ENCODE measurements around the gene ITGA11. TPM values are rescaled to one million over a fixed set of nuclear protein-coding genes. Genes with fewer than 3 reads are reported as not detected.

Gene ITGA11
- total RNA-seq, 3 donors from 2014 or later (not counting 1 experiment from before 2014, with no cell fraction given) = not detected

- Histone ChIP-seq H3K4me1 (ENCODE audit: control insufficient read depth, insufficient read depth, low read length) (no peaks in the 10 kb centered on the region), H3K27ac (ENCODE audit: low read length) (no peak overlapping the region), H3K9me3 (ENCODE audit: control insufficient read depth, insufficient read depth, low read length) (no peaks in the 10 kb centered on the region), H3K27me3 (ENCODE audit: control insufficient read depth, insufficient read depth, low read length) (no peaks in the 10 kb centered on the region), H3K36me3 (ENCODE audit: control insufficient read depth, insufficient read depth, low read length) (no peaks in the 10 kb centered on the region), H3K4me3 (ENCODE audit: low read length) (no peak overlapping the region)
- Mint-ChIP-seq H3K36me3 (no peaks in the 10 kb centered on the region), H3K4me1 (no peaks in the 10 kb centered on the region), H3K27ac (no peak overlapping the region), H3K4me3 (no peak overlapping the region), H3K27me3 (ENCODE audit: low read depth in 2 of 2) (no peaks in the 10 kb centered on the region), H3K9me3 (no peaks in the 10 kb centered on the region)
- intact Hi-C loops (cut with micrococcal nuclease) = no loop called here
- 90% methylated on average over 2 of the region's 2 CpGs for WGBS (ENCODE audit: insufficient coverage)
- DNase-seq = no peak
- TF ChIP-seq, protein P1, sequence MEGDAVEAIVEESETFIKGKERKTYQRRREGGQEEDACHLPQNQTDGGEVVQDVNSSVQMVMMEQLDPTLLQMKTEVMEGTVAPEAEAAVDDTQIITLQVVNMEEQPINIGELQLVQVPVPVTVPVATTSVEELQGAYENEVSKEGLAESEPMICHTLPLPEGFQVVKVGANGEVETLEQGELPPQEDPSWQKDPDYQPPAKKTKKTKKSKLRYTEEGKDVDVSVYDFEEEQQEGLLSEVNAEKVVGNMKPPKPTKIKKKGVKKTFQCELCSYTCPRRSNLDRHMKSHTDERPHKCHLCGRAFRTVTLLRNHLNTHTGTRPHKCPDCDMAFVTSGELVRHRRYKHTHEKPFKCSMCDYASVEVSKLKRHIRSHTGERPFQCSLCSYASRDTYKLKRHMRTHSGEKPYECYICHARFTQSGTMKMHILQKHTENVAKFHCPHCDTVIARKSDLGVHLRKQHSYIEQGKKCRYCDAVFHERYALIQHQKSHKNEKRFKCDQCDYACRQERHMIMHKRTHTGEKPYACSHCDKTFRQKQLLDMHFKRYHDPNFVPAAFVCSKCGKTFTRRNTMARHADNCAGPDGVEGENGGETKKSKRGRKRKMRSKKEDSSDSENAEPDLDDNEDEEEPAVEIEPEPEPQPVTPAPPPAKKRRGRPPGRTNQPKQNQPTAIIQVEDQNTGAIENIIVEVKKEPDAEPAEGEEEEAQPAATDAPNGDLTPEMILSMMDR (IDR thresholded peaks at IDR 0.05) = no peak
- ATAC-seq = no peak
Measured at GRCh38 chr15:68411735-68412134, 20.2 kb downstream of the ITGA11 start.

- Mint-ChIP-seq H3K36me3 (no peaks in the 10 kb centered on the region), H3K4me3 (no peak overlapping the region), H3K4me1 (no peaks in the 10 kb centered on the region), H3K27ac (no peak overlapping the region), H3K9me3 (no peaks in the 10 kb centered on the region), H3K27me3 (ENCODE audit: low read depth in 2 of 2) (no peaks in the 10 kb centered on the region)
- intact Hi-C loops (cut with micrococcal nuclease) = no loop called here
- Histone ChIP-seq H3K9me3 (ENCODE audit: control insufficient read depth, insufficient read depth, low read length) (no peaks in the 10 kb centered on the region), H3K4me1 (ENCODE audit: control insufficient read depth, insufficient read depth, low read length) (no peaks in the 10 kb centered on the region), H3K27me3 (ENCODE audit: control insufficient read depth, insufficient read depth, low read length) (no peaks in the 10 kb centered on the region), H3K27ac (ENCODE audit: low read length) (no peak overlapping the region), H3K36me3 (ENCODE audit: control insufficient read depth, insufficient read depth, low read length) (no peaks in the 10 kb centered on the region), H3K4me3 (ENCODE audit: low read length) (no peak overlapping the region)
- TF ChIP-seq, protein P1 (IDR thresholded peaks at IDR 0.05) = no peak
- WGBS (ENCODE audit: insufficient coverage) = 97% methylated on average over 4 of the region's 4 CpGs
- ATAC-seq (no peak), DNase-seq (no peak)
Measured at GRCh38 chr15:68411343-68411675, 20.7 kb downstream of the ITGA11 start.

DNA sequence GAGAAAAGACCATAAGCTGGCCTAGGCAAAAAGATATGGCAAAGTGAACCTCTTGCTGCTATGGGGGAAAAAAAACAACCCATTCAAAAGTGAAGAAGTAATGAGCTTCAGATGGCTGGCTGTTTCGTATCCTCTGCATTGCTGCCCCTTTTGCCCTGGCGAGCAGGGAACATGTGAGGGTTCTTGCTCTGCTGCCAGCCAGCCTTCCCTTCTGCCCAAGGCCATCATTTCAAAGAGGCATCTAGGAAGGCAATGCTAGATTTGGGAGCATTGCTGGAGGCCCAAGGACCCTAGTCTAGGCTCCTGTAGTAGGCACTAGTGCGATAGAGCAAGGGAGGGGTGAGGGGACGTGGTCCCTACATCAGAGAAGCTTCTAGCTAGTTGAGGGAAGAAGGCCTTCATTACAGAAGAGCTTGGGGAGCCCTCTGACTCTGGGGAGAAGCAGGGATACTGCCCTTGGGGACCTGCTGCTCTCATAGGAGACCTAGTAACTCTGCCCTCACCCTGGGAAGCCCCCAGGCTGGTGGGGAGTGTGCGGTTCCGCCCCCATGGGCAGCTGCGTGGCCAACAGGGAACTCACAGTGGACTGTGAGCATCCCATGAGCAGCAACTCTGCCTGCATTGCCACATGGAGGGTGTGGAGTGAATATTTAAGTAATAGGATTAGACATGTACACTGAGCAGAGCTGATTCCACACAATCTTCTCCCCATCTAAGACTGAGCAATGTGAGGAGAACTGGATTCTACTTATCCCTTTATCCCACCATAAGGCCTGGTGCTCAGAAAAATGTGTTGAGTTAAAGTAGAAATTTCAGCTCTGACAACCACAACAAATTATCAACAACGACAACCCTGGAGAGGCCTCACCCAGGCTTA lies 21.3 kb downstream of the ITGA11 start:
- H3K27ac Mint-ChIP-seq = no peak overlapping the region
- H3K36me3 Mint-ChIP-seq = no peaks in the 10 kb centered on the region
- intact Hi-C loops (cut with micrococcal nuclease) = no loop called here
- ATAC-seq (no peak), DNase-seq (no peak)
- no peaks in the 10 kb centered on the region for H3K27me3 Mint-ChIP-seq (ENCODE audit: low read depth in 2 of 2)
- H3K4me1 Mint-ChIP-seq = no peaks in the 10 kb centered on the region
- H3K9me3 Mint-ChIP-seq = no peaks in the 10 kb centered on the region
- Histone ChIP-seq H3K9me3 (ENCODE audit: control insufficient read depth, insufficient read depth, low read length) (no peaks in the 10 kb centered on the region), H3K4me1 (ENCODE audit: control insufficient read depth, insufficient read depth, low read length) (no peaks in the 10 kb centered on the region), H3K4me3 (ENCODE audit: low read length) (no peak overlapping the region), H3K27ac (ENCODE audit: low read length) (no peak overlapping the region), H3K36me3 (ENCODE audit: control insufficient read depth, insufficient read depth, low read length) (no peaks in the 10 kb centered on the region), H3K27me3 (ENCODE audit: control insufficient read depth, insufficient read depth, low read length) (no peaks in the 10 kb centered on the region)
- H3K4me3 Mint-ChIP-seq = no peak overlapping the region
- 93% methylated on average over 8 of the region's 8 CpGs for WGBS (ENCODE audit: insufficient coverage)
- TF ChIP-seq, protein P1 (IDR thresholded peaks at IDR 0.05) = no peak

Measured in natural killer cell (primary cell).